ENCODE measurements around the gene MTX1.
"Not testable (repeated sequence)": the region's sequence is repeated elsewhere in the genome, so short reads cannot be mapped to it uniquely, and the experiment has no call there.

MTX1 gene

GRCh38 chr1:155219592-155220031 lies 11.1 kb downstream of the MTX1 start:
- no peaks in the 10 kb centered on the region for H3K9me3 ChIP-seq (ENCODE audit: low read length)
- H3K9ac ChIP-seq (ENCODE audit: low read length), result no peak overlapping the region
- no peaks in the 10 kb centered on the region for H3K27me3 ChIP-seq (ENCODE audit: control insufficient read depth in 1 of 2, insufficient read depth in 2 of 2, low read length in 2 of 2)
- no peak overlapping the region for H3K27ac ChIP-seq (ENCODE audit: low read depth, low read length)
- H3K36me3 ChIP-seq (ENCODE audit: insufficient read depth, low read length), result no peaks in the 10 kb centered on the region
- peaks cover 6% of the 10 kb centered on the region for H3K4me1 ChIP-seq (ENCODE audit: insufficient read depth, low read length)
- peak overlapping the region in 1 of 2 donors; percentile 32 for H3K4me3 ChIP-seq (ENCODE audit: low read depth in 1 of 2, low read length in 2 of 2)

- not testable (repeated sequence) for H3K27me3 ChIP-seq (ENCODE audit: control insufficient read depth in 1 of 2, insufficient read depth in 2 of 2, low read length in 2 of 2); H3K36me3 ChIP-seq (ENCODE audit: insufficient read depth, low read length); H3K9me3 ChIP-seq (ENCODE audit: low read length); H3K27ac ChIP-seq (ENCODE audit: low read depth, low read length); H3K4me3 ChIP-seq (ENCODE audit: low read depth in 1 of 2, low read length in 2 of 2); H3K4me1 ChIP-seq (ENCODE audit: insufficient read depth, low read length); H3K9ac ChIP-seq (ENCODE audit: low read length)
These were observed 11.9 kb downstream of the MTX1 start for GRCh38 chr1:155220211-155220965.

DNA sequence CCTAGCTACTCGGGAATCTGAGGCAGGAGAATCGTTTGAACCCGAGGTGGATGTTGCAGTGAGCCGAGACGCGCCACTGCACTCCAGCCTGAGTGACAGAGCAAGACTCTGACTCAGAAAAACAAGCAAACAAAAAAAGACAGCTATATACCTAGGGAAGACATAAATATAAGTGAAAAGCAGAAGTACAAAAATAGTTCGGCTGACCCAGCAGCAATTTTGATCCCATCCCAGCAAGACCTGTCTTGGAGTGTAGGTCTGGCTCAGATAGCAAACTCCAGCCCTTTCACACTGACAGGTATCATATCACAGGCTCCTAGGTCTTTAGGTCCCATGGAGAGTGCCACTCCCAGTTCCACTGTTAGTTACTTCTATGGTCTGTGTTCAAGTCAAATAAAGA lies 14.6 kb downstream of the MTX1 start:
- no peaks in the 10 kb centered on the region for H3K27me3 ChIP-seq (ENCODE audit: control insufficient read depth in 1 of 2, insufficient read depth in 2 of 2, low read length in 2 of 2)
- no peak overlapping the region for H3K4me3 ChIP-seq (ENCODE audit: low read depth in 1 of 2, low read length in 2 of 2)
- H3K9me3 ChIP-seq (ENCODE audit: low read length), result no peaks in the 10 kb centered on the region
- no peaks in the 10 kb centered on the region for H3K36me3 ChIP-seq (ENCODE audit: insufficient read depth, low read length)
- H3K27ac ChIP-seq (ENCODE audit: low read depth, low read length), result no peak overlapping the region
- peaks cover 23% of the 10 kb centered on the region for H3K4me1 ChIP-seq (ENCODE audit: insufficient read depth, low read length)
- no peak overlapping the region for H3K9ac ChIP-seq (ENCODE audit: low read length)

- H3K27ac ChIP-seq (ENCODE audit: low read depth, low read length); H3K9me3 ChIP-seq (ENCODE audit: low read length); H3K27me3 ChIP-seq (ENCODE audit: control insufficient read depth in 1 of 2, insufficient read depth in 2 of 2, low read length in 2 of 2); H3K36me3 ChIP-seq (ENCODE audit: insufficient read depth, low read length); H3K9ac ChIP-seq (ENCODE audit: low read length); H3K4me3 ChIP-seq (ENCODE audit: low read depth in 1 of 2, low read length in 2 of 2): not testable (repeated sequence)
- H3K4me1 ChIP-seq (ENCODE audit: insufficient read depth, low read length), result peaks cover 21% of the 10 kb centered on the region
These were observed 16.9 kb downstream of the MTX1 start for GRCh38 chr1:155225404-155225759.

- no peaks in the 10 kb centered on the region for H3K9me3 ChIP-seq (ENCODE audit: low read length)
- peak overlapping the region; percentile 62 for H3K27ac ChIP-seq (ENCODE audit: low read depth, low read length)
- peak overlapping the region; percentile 26 for H3K9ac ChIP-seq (ENCODE audit: low read length)
- H3K4me3 ChIP-seq (ENCODE audit: low read depth in 1 of 2, low read length in 2 of 2), result peak overlapping the region; percentile 44 to 75
- H3K27me3 ChIP-seq (ENCODE audit: control insufficient read depth in 1 of 2, insufficient read depth in 2 of 2, low read length in 2 of 2), result no peaks in the 10 kb centered on the region
- H3K4me1 ChIP-seq (ENCODE audit: insufficient read depth, low read length), result peaks cover 21% of the 10 kb centered on the region
- H3K36me3 ChIP-seq (ENCODE audit: insufficient read depth, low read length), result no peaks in the 10 kb centered on the region
These were observed 17.9 kb downstream of the MTX1 start for GRCh38 chr1:155226188-155226909.

- H3K27me3 ChIP-seq (ENCODE audit: control insufficient read depth in 1 of 2, insufficient read depth in 2 of 2, low read length in 2 of 2), result no peaks in the 10 kb centered on the region
These were observed 18.4 kb downstream of the MTX1 start for GRCh38 chr1:155226910-155227260.

GRCh38 chr1:155227261-155228095 lies 19.0 kb downstream of the MTX1 start:
- Histone ChIP-seq H3K4me3 (ENCODE audit: low read depth in 1 of 2, low read length in 2 of 2) (peak overlapping the region; percentile 44 to 75), H3K4me1 (ENCODE audit: insufficient read depth, low read length) (peaks cover 31% of the 10 kb centered on the region), H3K9ac (ENCODE audit: low read length) (peak overlapping the region; percentile 66), H3K27ac (ENCODE audit: low read depth, low read length) (peak overlapping the region; percentile 62), H3K27me3 (ENCODE audit: control insufficient read depth in 1 of 2, insufficient read depth in 2 of 2, low read length in 2 of 2) (no peaks in the 10 kb centered on the region), H3K36me3 (ENCODE audit: insufficient read depth, low read length) (no peaks in the 10 kb centered on the region), H3K9me3 (ENCODE audit: low read length) (no peaks in the 10 kb centered on the region)

More at GRCh38 chr1:155226910-155227260, 18.4 kb downstream of the MTX1 start:
- Histone ChIP-seq H3K9me3 (ENCODE audit: low read length) (no peaks in the 10 kb centered on the region), H3K4me3 (ENCODE audit: low read depth in 1 of 2, low read length in 2 of 2) (peak overlapping the region; percentile 44 to 75), H3K9ac (ENCODE audit: low read length) (peak overlapping the region; percentile 26), H3K4me1 (ENCODE audit: insufficient read depth, low read length) (peaks cover 25% of the 10 kb centered on the region), H3K27ac (ENCODE audit: low read depth, low read length) (peak overlapping the region; percentile 62), H3K36me3 (ENCODE audit: insufficient read depth, low read length) (no peaks in the 10 kb centered on the region)

DNA sequence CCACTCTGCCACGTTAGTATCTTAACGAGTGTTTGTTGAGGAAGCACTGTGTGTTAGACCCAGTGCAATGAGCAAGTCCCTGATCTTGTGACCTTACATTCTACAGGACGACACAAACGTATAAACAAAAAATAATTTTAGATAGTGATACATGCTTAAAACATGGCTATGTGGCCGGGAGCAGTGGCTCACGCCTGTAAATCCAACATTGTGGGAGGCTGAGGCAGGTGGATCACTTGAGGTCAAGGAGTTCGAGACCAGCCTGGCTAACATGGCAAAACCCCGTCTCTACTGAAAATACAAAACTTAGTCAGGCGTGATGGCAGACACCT lies 19.6 kb downstream of the MTX1 start:
- Histone ChIP-seq H3K9ac (ENCODE audit: low read length) (peak overlapping the region; percentile 66), H3K36me3 (ENCODE audit: insufficient read depth, low read length) (no peaks in the 10 kb centered on the region), H3K4me3 (ENCODE audit: low read depth in 1 of 2, low read length in 2 of 2) (peak overlapping the region; percentile 36 to 75), H3K27ac (ENCODE audit: low read depth, low read length) (peak overlapping the region; percentile 62), H3K9me3 (ENCODE audit: low read length) (no peaks in the 10 kb centered on the region), H3K27me3 (ENCODE audit: control insufficient read depth in 1 of 2, insufficient read depth in 2 of 2, low read length in 2 of 2) (no peaks in the 10 kb centered on the region), H3K4me1 (ENCODE audit: insufficient read depth, low read length) (peaks cover 36% of the 10 kb centered on the region)

DNA sequence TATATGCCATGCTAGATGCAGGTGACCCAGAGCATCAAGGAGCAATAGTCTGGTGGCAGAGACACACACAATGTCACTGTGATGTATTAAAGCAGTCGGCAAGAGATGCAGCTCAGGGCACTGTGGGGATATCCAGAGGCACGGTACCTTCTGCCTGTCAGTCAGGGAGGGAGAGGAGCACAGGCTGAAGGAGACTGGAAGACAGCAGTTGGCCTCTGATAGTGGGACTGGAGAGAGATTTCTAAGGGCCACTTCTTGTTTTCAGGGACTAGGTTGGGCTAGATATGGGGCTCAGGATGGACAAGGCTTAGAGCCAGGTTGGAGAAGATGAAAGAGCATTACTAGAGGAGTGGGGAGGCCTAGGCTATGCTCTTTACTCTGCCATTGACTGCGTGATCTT lies 22.8 kb downstream of the MTX1 start:
- H3K4me1 ChIP-seq (ENCODE audit: insufficient read depth, low read length), result peaks cover 29% of the 10 kb centered on the region
- H3K9me3 ChIP-seq (ENCODE audit: low read length); H3K4me3 ChIP-seq (ENCODE audit: low read depth in 1 of 2, low read length in 2 of 2); H3K9ac ChIP-seq (ENCODE audit: low read length); H3K36me3 ChIP-seq (ENCODE audit: insufficient read depth, low read length); H3K27me3 ChIP-seq (ENCODE audit: control insufficient read depth in 1 of 2, insufficient read depth in 2 of 2, low read length in 2 of 2); H3K27ac ChIP-seq (ENCODE audit: low read depth, low read length): not testable (repeated sequence)

GRCh38 chr1:155232001-155232978 lies 23.8 kb downstream of the MTX1 start:
- H3K36me3 ChIP-seq (ENCODE audit: insufficient read depth, low read length); H3K9me3 ChIP-seq (ENCODE audit: low read length); H3K4me3 ChIP-seq (ENCODE audit: low read depth in 1 of 2, low read length in 2 of 2); H3K9ac ChIP-seq (ENCODE audit: low read length); H3K27me3 ChIP-seq (ENCODE audit: control insufficient read depth in 1 of 2, insufficient read depth in 2 of 2, low read length in 2 of 2): not testable (repeated sequence)
- Histone ChIP-seq H3K4me1 (ENCODE audit: insufficient read depth, low read length) (peaks cover 22% of the 10 kb centered on the region), H3K27ac (ENCODE audit: low read depth, low read length) (peak overlapping the region; percentile 52)
